ENCODE measurements around the gene FGGY.
"Not testable (repeated sequence)": the region's sequence is repeated elsewhere in the genome, so short reads cannot be mapped to it uniquely, and the experiment has no call there.

The FGGY gene

DNA sequence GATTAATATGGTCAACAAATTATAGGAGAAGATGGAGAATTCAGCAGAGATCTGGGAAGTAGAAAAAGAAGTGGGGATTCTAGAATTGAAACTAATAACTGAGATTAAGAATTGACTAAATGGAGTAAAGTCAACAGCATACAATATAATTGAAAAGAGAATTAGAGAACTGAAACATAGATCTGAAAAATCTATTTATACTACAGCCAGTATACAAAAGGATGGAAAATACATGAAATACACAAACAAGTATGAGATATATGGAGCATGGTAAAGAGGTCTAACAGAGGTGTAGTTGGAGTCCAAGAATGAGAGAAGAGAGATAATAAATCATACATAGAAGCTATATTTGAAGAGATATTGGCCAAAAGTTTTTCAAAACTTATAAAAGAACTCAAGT lies 235.2 kb downstream of the FGGY start:
- DNase-seq (ENCODE audit: insufficient read length, low spot score) (no peak), FAIRE-seq (no peak)
- TF ChIP-seq POLR2A (IDR thresholded peaks at IDR 0.05; ENCODE audit: low read depth, low read length): no peak

DNA sequence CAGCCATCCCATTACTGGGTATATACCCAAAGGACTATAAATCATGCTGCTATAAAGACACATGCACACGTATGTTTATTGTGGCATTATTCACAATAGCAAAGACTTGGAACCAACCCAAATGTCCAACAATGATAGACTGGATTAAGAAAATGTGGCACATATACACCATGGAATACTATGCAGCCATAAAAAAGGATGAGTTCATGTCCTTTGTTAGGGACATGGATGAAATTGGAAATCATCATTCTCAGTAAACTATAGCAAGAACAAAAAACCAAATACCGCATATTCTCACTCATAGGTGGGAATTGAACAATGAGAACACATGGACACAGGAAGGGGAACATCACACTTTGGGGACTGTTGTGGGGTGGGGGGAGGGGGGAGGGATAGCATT lies 241.6 kb downstream of the FGGY start:
- not testable (repeated sequence) for DNase-seq (ENCODE audit: insufficient read length, low spot score); FAIRE-seq

DNA sequence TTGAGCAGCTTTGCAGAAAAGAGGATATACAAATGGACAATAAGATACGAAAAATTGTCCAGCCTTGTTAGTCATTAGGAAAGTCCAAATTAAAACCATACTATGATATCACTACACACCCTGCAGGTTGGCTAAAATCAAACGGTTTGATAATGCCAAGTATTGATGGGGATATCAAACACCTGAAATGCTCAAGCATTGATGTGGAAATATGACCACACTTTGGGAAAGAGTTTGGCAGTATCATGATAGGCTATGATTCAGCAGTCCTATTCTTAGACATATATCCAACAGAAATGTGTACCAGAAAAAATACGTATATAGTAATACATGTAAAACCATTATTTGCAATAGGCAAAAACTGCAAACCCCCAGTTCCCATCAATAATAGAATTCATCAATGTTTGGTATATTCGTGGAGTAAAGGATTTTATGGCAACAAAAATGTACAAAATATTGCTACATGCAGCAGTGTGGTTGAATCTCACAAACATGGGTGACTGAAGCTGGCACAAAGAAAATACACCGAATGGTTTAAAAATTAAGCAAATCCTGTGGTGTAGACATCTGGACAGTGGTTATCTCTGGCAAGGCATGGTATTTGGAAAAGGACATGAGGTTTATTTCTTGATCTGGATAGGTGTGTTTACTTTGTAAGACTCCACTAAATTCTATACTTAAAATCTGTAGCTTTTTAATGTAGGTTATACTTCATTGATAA lies 243.2 kb downstream of the FGGY start:
- no peak for TF ChIP-seq POLR2A (IDR thresholded peaks at IDR 0.05; ENCODE audit: low read depth, low read length)
- DNase-seq (ENCODE audit: insufficient read length, low spot score): no peak
- peak; percentile 61 for FAIRE-seq

DNA sequence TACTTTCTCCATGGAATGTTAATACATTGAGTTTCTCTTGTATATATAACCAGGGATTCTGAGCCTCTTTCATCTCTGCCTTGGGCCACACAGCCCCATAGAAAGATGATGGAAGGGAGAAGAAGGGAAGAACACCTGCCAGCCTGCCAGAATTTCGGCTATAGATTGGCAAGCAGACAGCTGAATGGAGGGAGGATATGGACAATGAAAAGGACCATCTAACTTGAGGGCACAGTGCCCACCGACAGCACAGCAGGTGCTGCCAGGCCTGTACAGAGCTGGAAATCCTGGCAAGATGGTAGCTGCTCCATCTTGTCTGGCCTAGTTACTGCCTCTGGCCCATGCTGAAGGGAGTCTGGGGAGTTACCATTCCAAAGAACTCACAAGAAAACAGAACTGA lies 244.3 kb downstream of the FGGY start:
- DNase-seq (ENCODE audit: insufficient read length, low spot score) (no peak), FAIRE-seq (no peak)
- no peak for TF ChIP-seq POLR2A (IDR thresholded peaks at IDR 0.05; ENCODE audit: low read depth, low read length)

DNA sequence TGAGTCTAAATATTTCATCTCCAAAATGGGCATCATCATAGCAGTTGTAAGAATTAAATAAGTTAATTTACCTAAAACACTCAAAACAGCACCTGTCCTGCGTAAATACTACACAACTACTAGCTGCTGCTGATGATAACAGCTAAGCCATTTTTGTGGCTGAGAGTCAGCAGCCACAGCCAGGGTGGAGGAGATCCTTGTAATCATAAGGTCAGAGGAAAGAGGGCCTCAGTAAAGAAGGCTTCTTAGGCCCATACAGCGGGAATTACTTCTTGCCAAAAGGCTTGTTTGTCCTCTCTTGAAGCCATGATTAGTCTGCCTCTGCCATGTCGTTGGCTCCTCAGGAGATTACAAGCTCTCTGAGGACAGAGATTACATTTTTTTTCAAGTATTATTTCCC lies 245.0 kb downstream of the FGGY start:
- FAIRE-seq: no peak
- no peak for TF ChIP-seq POLR2A (IDR thresholded peaks at IDR 0.05; ENCODE audit: low read depth, low read length)
- DNase-seq (ENCODE audit: insufficient read length, low spot score): no peak

DNA sequence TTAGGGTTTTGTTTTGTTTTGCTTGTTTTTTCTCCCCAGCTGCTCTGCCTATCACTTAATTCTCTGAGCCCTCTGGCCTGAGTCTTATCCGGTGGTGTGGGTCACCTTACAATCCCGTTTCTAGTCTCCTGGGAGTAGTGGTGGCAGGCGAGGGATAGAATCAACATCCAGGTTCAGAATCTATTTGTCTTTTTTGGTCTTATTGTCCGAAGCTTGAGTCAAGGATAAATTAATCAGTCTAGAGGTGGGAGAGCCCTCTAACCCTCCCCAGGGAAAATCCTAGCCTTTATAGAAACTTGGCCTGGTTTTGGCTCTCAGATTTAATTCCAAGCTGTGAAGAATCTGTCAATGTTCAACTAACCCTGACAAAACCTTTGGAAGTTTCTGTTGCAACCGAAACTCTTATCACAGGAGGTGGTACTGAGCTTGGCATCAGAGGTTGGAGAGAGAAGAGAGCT lies 246.3 kb downstream of the FGGY start:
- no peak for TF ChIP-seq POLR2A (IDR thresholded peaks at IDR 0.05; ENCODE audit: low read depth, low read length)
- no peak for FAIRE-seq
- DNase-seq (ENCODE audit: insufficient read length, low spot score): no peak

DNA sequence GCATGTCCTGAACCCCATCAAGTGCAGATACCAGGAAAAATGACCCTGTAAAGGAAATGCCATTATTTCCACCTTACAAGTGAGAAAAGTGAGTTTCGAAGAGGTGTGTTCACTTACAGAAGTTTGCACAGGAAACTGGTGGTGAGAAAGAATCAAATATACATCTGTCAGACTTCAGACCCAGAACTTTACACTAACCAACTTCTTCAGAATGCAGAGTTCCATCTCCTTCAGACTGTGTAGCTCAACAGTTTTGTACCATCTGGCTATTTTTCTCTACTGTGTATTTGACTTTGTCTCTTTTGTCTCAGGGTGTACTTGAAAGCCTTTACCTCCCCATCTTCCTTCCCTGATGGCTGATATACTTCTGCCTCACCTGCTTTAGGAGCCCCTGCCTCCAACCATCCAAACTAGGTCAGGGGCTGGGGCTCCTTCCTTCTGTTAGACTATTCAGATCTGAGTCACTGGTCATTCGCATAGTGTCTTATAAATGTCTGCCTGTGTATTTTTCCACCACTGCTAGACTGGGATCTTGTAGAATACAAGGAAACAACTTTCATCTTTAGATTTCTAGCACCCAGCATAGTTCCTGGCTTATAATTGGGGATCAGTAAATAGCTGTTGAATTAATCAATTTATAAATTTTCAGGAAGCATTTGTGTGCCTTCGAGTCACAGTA lies 247.9 kb downstream of the FGGY start:
- FAIRE-seq (no peak), DNase-seq (ENCODE audit: insufficient read length, low spot score) (no peak)
- no peak for TF ChIP-seq POLR2A (IDR thresholded peaks at IDR 0.05; ENCODE audit: low read depth, low read length)

DNA sequence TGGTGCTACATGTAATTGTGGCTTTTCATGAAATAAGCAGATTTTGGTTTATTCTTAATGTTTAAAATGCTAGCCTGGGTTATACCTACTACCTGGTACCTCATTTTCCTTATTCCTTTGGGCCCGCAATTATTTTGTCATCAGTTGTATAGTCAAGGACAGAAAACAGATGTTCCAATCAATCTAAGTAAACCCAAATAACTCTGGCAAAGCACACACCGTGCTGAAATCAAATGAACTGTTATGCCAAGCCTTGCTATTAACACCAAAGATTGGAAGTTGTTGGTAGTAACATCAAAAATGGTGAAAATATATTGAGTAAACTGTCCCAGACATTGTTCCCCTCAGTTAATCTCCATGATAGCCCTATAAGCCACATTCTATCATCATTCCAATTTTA lies 248.9 kb downstream of the FGGY start:
- no peak for DNase-seq (ENCODE audit: insufficient read length, low spot score)
- TF ChIP-seq POLR2A (IDR thresholded peaks at IDR 0.05; ENCODE audit: low read depth, low read length): no peak
- FAIRE-seq: no peak

DNA sequence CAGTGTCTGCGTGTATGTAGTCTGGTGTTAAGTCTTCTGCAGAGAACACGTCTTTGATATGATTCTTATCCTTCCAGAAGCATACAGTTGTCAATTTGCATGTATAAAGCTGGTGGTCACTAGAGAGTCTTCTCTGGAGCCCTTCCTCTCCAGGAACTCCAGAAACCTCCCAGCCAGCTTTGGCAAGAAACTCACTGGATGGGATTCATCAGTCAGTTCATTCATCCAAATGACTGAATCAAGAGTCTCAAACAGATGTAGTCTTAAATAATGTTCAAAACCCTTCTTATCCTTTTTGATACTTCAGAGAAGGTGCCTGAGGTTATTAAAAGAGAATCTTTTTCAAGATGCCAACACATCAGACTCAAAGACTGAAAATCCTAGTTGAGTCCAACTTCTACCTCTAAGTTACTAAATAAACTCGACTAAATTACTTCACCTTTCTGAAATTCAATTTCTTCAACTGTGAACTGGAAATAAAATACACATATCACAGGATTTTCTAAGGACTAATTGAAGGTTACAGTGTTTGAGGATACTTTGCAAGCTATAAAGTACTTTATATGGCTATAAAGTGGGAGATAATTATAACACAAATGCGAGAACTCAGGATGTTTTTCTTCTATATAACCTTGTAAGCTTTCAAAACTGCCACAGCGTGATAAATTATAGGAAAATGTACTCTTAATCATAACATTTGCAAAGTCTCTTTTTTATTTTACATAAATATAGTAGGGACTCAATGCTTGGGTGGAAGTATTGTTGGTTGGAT lies 252.4 kb downstream of the FGGY start:
- FAIRE-seq (no peak), DNase-seq (ENCODE audit: insufficient read length, low spot score) (no peak)
- TF ChIP-seq POLR2A (IDR thresholded peaks at IDR 0.05; ENCODE audit: low read depth, low read length): no peak

DNA sequence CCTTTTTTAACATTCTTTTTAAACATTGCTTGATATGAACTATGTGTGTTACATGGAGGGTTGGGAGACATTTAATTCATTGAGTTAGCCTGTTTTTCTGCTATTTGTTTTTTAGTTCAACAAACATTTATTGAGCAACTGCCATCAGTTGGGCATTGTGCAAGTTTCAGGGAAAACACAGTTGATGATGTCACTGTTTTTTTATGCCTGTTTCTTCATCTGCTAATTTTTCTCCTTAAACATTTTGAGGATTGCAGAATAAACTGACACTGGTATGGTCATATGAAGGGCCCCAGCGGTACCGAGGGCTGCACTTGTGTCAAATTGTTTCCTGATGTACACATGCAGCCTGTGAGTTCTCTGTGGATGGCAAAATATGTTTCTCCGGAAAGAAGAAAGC lies 253.0 kb downstream of the FGGY start:
- no peak for TF ChIP-seq POLR2A (IDR thresholded peaks at IDR 0.05; ENCODE audit: low read depth, low read length)
- DNase-seq (ENCODE audit: insufficient read length, low spot score): no peak
- no peak for FAIRE-seq

DNA sequence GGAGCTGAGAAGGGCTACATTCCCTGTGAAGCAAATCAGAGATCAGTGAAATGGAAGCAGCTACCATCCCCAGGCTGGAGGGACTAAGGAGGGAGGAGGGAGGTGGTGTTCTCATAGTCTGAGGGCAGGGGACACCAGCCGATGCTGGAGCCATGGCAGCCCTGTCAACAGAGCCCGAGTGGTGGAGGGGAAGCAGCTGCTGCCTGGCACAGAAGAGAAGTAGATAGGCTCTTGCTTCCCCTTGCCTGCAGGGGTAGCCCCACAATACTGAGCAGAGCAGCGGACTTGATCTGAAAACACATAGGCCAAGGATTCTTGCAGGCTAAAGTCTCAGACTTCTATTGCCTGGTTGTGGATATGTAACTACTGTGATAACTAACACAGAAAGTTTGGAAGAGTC lies 255.1 kb downstream of the FGGY start:
- no peak for FAIRE-seq
- DNase-seq (ENCODE audit: insufficient read length, low spot score): no peak

DNA sequence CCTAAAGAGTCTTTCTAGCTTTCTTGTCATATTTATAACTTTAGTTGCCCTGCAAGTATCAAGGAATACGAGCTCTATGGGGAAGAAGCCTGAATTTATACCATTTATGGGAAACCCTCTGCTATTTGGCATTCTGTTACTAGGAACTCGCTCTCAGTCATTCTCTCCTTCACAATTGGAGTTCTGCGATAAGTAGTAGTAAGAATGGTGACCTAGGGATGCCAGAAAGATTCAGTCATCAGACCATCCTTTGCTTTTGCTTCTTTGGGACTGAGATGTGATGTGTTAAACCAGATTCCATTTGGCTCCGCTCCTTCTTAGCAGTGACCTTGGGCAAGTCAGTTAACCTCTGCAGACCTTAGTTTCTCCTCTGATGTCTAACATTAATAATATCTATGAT lies 256.5 kb downstream of the FGGY start:
- DNase-seq (ENCODE audit: insufficient read length, low spot score) (no peak), FAIRE-seq (no peak)
- no peak for TF ChIP-seq POLR2A (IDR thresholded peaks at IDR 0.05; ENCODE audit: low read depth, low read length)

More for the DNA sequence above, 255.1 kb downstream of the FGGY start:
- no peak for TF ChIP-seq POLR2A (IDR thresholded peaks at IDR 0.05; ENCODE audit: low read depth, low read length)

DNA sequence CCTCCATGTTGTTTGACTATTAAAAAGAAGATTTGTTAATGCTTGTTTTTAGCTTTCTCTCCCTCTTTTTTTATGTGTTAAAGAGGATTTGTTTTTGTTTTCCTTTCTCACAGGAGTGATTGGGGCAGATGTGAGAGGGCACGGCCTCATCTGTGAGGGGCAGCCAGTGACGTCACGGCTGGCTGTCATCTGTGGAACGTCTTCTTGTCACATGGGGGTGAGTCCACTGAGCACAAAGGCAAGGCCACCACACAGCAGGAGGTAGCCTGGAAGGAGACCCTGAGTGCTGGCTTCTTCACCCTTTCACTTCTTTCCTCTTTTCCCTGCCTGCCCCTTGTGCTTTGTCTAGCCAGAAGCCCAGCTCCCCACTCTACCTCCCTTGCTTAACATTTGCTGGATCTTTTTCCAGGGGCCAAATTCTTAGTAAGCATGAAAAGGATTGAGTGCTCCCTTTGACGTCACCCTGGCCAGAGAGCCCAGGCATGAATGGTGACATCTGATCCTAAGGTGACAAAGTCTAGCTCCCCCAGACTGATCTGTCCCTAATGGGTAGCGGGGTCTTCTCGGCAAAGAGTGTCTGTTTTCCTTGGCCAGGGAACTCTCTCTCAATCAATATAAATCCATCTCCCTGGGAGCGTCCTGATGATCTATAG lies 257.2 kb downstream of the FGGY start:
- no peak for DNase-seq (ENCODE audit: insufficient read length, low spot score)
- TF ChIP-seq POLR2A (IDR thresholded peaks at IDR 0.05; ENCODE audit: low read depth, low read length): no peak
- no peak for FAIRE-seq

DNA sequence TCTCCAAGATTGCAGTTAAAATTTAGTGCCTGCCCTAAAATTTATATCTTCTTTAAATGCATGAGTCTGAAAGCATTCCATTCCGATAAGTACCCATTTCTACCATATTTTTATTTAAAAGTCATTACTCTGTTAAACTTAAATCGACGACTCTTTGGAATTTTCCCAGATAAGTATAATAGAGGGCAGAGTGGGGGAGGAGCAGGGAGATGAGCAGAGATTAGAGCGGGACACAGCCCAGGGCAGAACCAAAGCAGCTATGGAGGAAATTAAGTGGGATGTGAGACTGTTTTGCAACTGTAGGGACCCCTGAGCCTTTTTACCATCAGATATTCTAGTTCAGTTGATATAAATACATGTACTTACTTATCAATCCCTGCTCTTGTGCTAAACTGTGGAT lies 257.9 kb downstream of the FGGY start:
- no peak for TF ChIP-seq POLR2A (IDR thresholded peaks at IDR 0.05; ENCODE audit: low read depth, low read length)
- no peak for FAIRE-seq
- no peak for DNase-seq (ENCODE audit: insufficient read length, low spot score)
